HepG2 (cell line): ENCODE data around the gene WWC1. TPM values are rescaled to one million over a fixed set of nuclear protein-coding genes. Genes with fewer than 3 reads are reported as not detected.

Experiments
- ADNP ChIP-seq: sonication (generic); formaldehyde crosslinking; IDR thresholded peaks from 2 replicates; pipeline ENCODE4 v1.4.0; 2020; ENCODE audit warnings: missing genetic modification reagents
- ARHGAP35 ChIP-seq: sonication (generic); formaldehyde crosslinking; IDR thresholded peaks from 2 replicates; pipeline ENCODE4 v1.9.0; 2022; ENCODE audit warnings: mild to moderate bottlenecking, inconsistent platforms, moderate library complexity, missing genetic modification reagents, borderline replicate concordance
- ATF2 ChIP-seq: sonication (generic); formaldehyde crosslinking; IDR thresholded peaks from 2 replicates; pipeline ENCODE4 v1.4.0; 2020; ENCODE audit warnings: missing genetic modification reagents
- BORCS8-MEF2B ChIP-seq: sonication (generic); formaldehyde crosslinking; IDR thresholded peaks from 2 replicates; pipeline ENCODE4 v1.8.0; 2022; ENCODE audit warnings: mild to moderate bottlenecking, missing genetic modification reagents
- EP300 ChIP-seq, 3 experiments: sonication (generic) in 1 of 3; formaldehyde crosslinking in 1 of 3; IDR thresholded peaks; 2 replicates each; pipeline versions ENCODE4 v1.5.1 to v1.6.1; 2011 to 2020; ENCODE audit warnings: low read depth in 2 of 3, low read length in 2 of 3, borderline replicate concordance in 1 of 3, improper control_type of control experiment in 1 of 3, mild to moderate bottlenecking in 1 of 3, missing genetic modification reagents in 1 of 3, moderate library complexity in 1 of 3
- MTA3 ChIP-seq: sonication (generic); formaldehyde crosslinking; IDR thresholded peaks from 2 replicates; pipeline ENCODE4 v1.4.0; 2020; ENCODE audit warnings: missing genetic modification reagents
- MYPOP ChIP-seq: sonication (generic); formaldehyde crosslinking; IDR thresholded peaks from 2 replicates; pipeline ENCODE4 v1.8.1; 2023; ENCODE audit warnings: mild to moderate bottlenecking, moderate library complexity, missing genetic modification reagents
- PPARG ChIP-seq: conservative IDR thresholded peaks from 2 replicates; pipeline ENCODE4 v1.6.1; 2016; ENCODE audit warnings: missing biosample characterization, missing genetic modification reagents
- RFXAP ChIP-seq: sonication (generic); formaldehyde crosslinking; IDR thresholded peaks from 2 replicates; pipeline ENCODE4 v1.4.0; 2020; ENCODE audit warnings: missing genetic modification reagents, borderline replicate concordance
- SALL1 ChIP-seq: sonication (generic); formaldehyde crosslinking; IDR thresholded peaks from 2 replicates; pipeline ENCODE4 v1.8.0; 2022; ENCODE audit warnings: mild to moderate bottlenecking, missing genetic modification reagents
- YY1 ChIP-seq: IDR thresholded peaks from 2 replicates; pipeline ENCODE4 v1.6.1; 2011; ENCODE audit warnings: low read length, low read depth, moderate library complexity, mild to moderate bottlenecking; ENCODE audit not compliant: insufficient read depth, insufficient replicate concordance
- ZBTB20 ChIP-seq: sonication (generic); formaldehyde crosslinking; IDR thresholded peaks from 2 replicates; pipeline ENCODE4 v1.8.1; 2023; ENCODE audit warnings: missing genetic modification reagents, low read depth, mild to moderate bottlenecking, borderline replicate concordance
- ZFP62 ChIP-seq: sonication (generic); formaldehyde crosslinking; IDR thresholded peaks from 2 replicates; pipeline ENCODE4 v1.4.0; 2020; ENCODE audit warnings: missing genetic modification reagents
- ZNF407 ChIP-seq: sonication (generic); formaldehyde crosslinking; IDR thresholded peaks from one replicate; pipeline ENCODE4 v1.5.1; 2020; ENCODE audit warnings: mild to moderate bottlenecking, missing genetic modification reagents; ENCODE audit errors: not compliant biosample characterization
- ZUFSP ChIP-seq: sonication (generic); formaldehyde crosslinking; IDR thresholded peaks from 2 replicates; pipeline ENCODE4 v1.9.0; 2021; ENCODE audit warnings: missing genetic modification reagents, mild to moderate bottlenecking, borderline replicate concordance
- polyA plus RNA-seq, 8 experiments: library from polyadenylated mRNA; depleted of rRNA in 3 of 8; stranded (reverse) in 7 of 8; unstranded in 1 of 8; fragments of >200 nt; fragmentation: Illumina TruSeq in 4 of 8; extraction: Trizol in 4 of 8; gene quantifications; 2 replicates each; pipeline versions ENCODE4 v1.2.1 to v1.2.3, GENCODE V29; 2011 to 2016; ENCODE audit warnings: low read depth in 4 of 8, missing spikeins in 1 of 8, mixed read lengths in 1 of 8; ENCODE audit not compliant: insufficient read depth in 1 of 8
- total RNA-seq, 5 experiments: library from RNA; depleted of rRNA; stranded (reverse); fragments of >200 nt; fragmentation: Illumina TruSeq; extraction: Trizol; gene quantifications; 2 replicates each; pipeline ENCODE4 v1.2.3, GENCODE V29; 2016; ENCODE audit warnings: low read depth in 1 of 5

WWC1 gene
- total and polyA plus RNA-seq, 2 of the 13 experiments (the other 11 are each of a cell fraction or from before 2014, with no cell fraction given) = 8.3 to 17.9 TPM

GRCh38 chr5:168362097-168362885 is 70.8 kb downstream of the WWC1 start (continued):
- TF ChIP-seq ATF2 (CRISPR knock-in tag) (peak; percentile 58; the same call in 1 of the 2 replicates), ADNP (CRISPR knock-in tag) (0 out of 2 replicates have a peak, but pooled peaks have one; percentile 11), ZUFSP (CRISPR knock-in tag) (no peak), YY1 (no peak), MTA3 (CRISPR knock-in tag) (no peak), ZBTB20 (CRISPR knock-in tag) (peak; percentile 65; the same call in 1 of the 2 replicates), ARHGAP35 (CRISPR knock-in tag) (no peak), ZFP62 (CRISPR knock-in tag) (no peak), PPARG (peak; percentile 98), RFXAP (CRISPR knock-in tag) (peak; percentile 58; the same call in 1 of the 2 replicates), SALL1 (peak; percentile 96), BORCS8-MEF2B (CRISPR knock-in tag) (no peak), MYPOP (CRISPR knock-in tag) (peak; percentile 56; the same call in 1 of the 2 replicates), EP300 (IDR thresholded peaks at IDR 0.05; ENCODE audit: low read depth in 2 of 2, low read length in 2 of 2) (peak in 1 of 2 experiments; percentile 80; a peak in 2 of 4 replicates), EP300 (CRISPR knock-in tag; IDR thresholded peaks at IDR 0.05; ENCODE audit: borderline replicate concordance) (peak; percentile 68; the same call in 1 of the 2 replicates), ZNF407 (no peak)
